Osteoblast (primary cell): ENCODE measurements around the gene FBXW11. TPM values are rescaled to one million over a fixed set of nuclear protein-coding genes. Genes with fewer than 3 reads are reported as not detected.

ENCODE experiments used
- DNase-seq: peaks from one replicate; pipeline ENCODE4 v3.0.0; 2011; ENCODE audit warnings: low spot score, mixed read lengths; ENCODE audit not compliant: insufficient read length; ENCODE audit errors: missing footprints
- H2AFZ ChIP-seq: 2 replicates; pipeline ENCODE4 v1.6.0; 2011; ENCODE audit warnings: mild to moderate bottlenecking, low read length
- H3K27ac ChIP-seq: 2 replicates; pipeline ENCODE4 v1.5.1; 2011; ENCODE audit warnings: mild to moderate bottlenecking, low read depth, low read length, moderate library complexity
- H3K27me3 ChIP-seq: 2 replicates; pipeline ENCODE4 v1.6.0; 2012; ENCODE audit warnings: mild to moderate bottlenecking, control low read depth, inconsistent platforms, low read length, moderate library complexity; ENCODE audit not compliant: insufficient read depth
- H3K36me3 ChIP-seq: 2 replicates; pipeline ENCODE4 v1.5.1; 2011; ENCODE audit warnings: mild to moderate bottlenecking, low read length, control low read depth, moderate library complexity; ENCODE audit not compliant: insufficient read depth
- H3K4me1 ChIP-seq: 2 replicates; pipeline ENCODE4 v1.5.1; 2011; ENCODE audit warnings: mild to moderate bottlenecking, low read length, control low read depth, moderate library complexity; ENCODE audit not compliant: insufficient read depth
- H3K4me2 ChIP-seq: 2 replicates; pipeline ENCODE4 v1.6.0; 2011; ENCODE audit warnings: mild to moderate bottlenecking, low read length; ENCODE audit not compliant: insufficient read depth
- H3K4me3 ChIP-seq: fragments of 200-600 bp; sonication (generic); 3 replicates; pipeline ENCODE4 v1.5.1; 2012; ENCODE audit warnings: mild to moderate bottlenecking, low read length, inconsistent platforms; ENCODE audit not compliant: insufficient read depth
- H3K79me2 ChIP-seq: 2 replicates; pipeline ENCODE4 v1.6.0; 2012; ENCODE audit warnings: mild to moderate bottlenecking, low read length, control low read depth, inconsistent platforms; ENCODE audit not compliant: insufficient read depth
- H3K9me3 ChIP-seq: 2 replicates; pipeline ENCODE4 v1.5.1; 2011; ENCODE audit warnings: low read depth, low read length, control low read depth
- H4K20me1 ChIP-seq: 2 replicates; pipeline ENCODE4 v1.6.0; 2012; ENCODE audit warnings: mild to moderate bottlenecking, low read length, control low read depth; ENCODE audit not compliant: insufficient read depth
- total RNA-seq: library from RNA; depleted of rRNA; stranded (reverse); fragments of >200 nt; gene quantifications from 2 replicates; pipeline ENCODE4 v1.2.3, GENCODE V29; 2012
- TF ChIP-seq, protein P1 (sequence below): IDR thresholded peaks from 2 replicates; pipeline ENCODE4 v1.5.1; 2011; ENCODE audit warnings: mild to moderate bottlenecking, low read depth, low read length, moderate library complexity; ENCODE audit errors: extremely low read depth

FBXW11 gene
- total RNA-seq, 1 donor: 76.7 TPM

DNA sequence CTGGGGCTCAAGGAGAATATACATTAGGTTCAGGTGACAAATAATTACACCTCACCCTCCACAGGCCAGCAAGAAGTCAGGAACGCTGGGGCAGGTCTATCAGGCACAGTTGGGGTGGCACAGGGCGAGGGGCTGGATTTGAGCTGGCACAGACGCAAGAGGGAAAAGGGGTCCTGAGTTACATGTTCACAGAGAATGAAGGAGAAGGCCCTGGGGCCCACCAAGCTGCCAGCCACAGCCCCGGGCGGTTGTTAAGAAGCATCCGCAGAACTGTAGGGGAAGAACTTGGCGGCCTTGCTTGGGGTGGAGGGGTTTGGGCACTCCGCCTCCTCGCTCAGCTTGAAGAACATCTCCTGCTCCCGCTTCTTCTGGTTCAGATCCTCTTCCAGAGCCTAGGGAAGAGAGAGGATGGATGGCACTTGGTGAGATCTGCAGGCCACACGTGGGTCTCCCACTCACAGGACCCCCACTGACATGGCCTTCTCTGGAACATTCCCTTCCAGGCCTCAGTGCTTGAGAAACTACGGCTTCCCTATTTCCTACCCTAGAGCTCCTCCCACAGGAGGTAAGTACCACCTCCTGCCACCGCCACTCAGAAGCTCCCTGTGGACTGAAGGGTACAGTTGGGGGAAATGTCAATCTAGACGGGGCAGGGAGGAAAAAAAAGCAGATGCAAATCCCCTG lies 38.3 kb upstream of the FBXW11 start:
- peaks cover 13% of the 10 kb centered on the region for H3K4me1 ChIP-seq
- H3K9me3 ChIP-seq: no peaks in the 10 kb centered on the region
- H3K27ac ChIP-seq: no peak overlapping the region
- H3K4me2 ChIP-seq: no peak overlapping the region
- H4K20me1 ChIP-seq: peaks cover 3% of the 10 kb centered on the region
- H2AFZ ChIP-seq: no peak overlapping the region
- H3K36me3 ChIP-seq: peaks cover 29% of the 10 kb centered on the region
- H3K79me2 ChIP-seq: no peaks in the 10 kb centered on the region
- H3K27me3 ChIP-seq: no peaks in the 10 kb centered on the region
- TF ChIP-seq, protein P1, sequence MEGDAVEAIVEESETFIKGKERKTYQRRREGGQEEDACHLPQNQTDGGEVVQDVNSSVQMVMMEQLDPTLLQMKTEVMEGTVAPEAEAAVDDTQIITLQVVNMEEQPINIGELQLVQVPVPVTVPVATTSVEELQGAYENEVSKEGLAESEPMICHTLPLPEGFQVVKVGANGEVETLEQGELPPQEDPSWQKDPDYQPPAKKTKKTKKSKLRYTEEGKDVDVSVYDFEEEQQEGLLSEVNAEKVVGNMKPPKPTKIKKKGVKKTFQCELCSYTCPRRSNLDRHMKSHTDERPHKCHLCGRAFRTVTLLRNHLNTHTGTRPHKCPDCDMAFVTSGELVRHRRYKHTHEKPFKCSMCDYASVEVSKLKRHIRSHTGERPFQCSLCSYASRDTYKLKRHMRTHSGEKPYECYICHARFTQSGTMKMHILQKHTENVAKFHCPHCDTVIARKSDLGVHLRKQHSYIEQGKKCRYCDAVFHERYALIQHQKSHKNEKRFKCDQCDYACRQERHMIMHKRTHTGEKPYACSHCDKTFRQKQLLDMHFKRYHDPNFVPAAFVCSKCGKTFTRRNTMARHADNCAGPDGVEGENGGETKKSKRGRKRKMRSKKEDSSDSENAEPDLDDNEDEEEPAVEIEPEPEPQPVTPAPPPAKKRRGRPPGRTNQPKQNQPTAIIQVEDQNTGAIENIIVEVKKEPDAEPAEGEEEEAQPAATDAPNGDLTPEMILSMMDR: no peak
- DNase-seq: peak; percentile 31
- H3K4me3 ChIP-seq: no peak overlapping the region

DNA sequence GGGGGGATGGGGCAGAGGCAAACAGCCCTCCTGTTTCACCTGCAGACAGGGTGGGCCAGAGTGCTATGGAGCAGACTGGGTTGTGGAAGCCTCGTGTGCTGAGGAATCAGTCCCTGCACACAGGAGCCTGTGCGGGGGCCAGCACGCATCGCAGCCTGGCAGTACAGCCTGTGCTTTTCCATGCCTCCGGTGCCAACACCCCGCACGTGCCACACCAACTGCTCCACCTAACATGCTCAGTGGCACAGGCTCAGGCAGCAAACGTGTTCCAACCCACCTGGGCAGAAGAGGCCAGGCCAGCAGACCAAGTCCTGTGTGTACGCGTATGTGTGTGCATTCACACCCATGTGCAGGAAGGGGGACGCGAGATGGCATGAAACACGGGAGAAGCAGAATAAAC lies 37.4 kb upstream of the FBXW11 start:
- TF ChIP-seq, protein P1: no peak
- H3K9me3 ChIP-seq: no peaks in the 10 kb centered on the region
- no peaks in the 10 kb centered on the region for H3K27me3 ChIP-seq
- peak; percentile 49 for DNase-seq
- H3K4me2 ChIP-seq: no peak overlapping the region
- no peak overlapping the region for H3K27ac ChIP-seq
- peaks cover 3% of the 10 kb centered on the region for H4K20me1 ChIP-seq
- H3K79me2 ChIP-seq: no peaks in the 10 kb centered on the region
- peaks cover 21% of the 10 kb centered on the region for H3K36me3 ChIP-seq
- no peak overlapping the region for H2AFZ ChIP-seq
- peaks cover 12% of the 10 kb centered on the region for H3K4me1 ChIP-seq
- no peak overlapping the region for H3K4me3 ChIP-seq

- peaks cover 3% of the 10 kb centered on the region for H4K20me1 ChIP-seq
- peaks cover 18% of the 10 kb centered on the region for H3K36me3 ChIP-seq
- no peak overlapping the region for H3K4me2 ChIP-seq
- no peak overlapping the region for H2AFZ ChIP-seq
- TF ChIP-seq, protein P1: no peak
- DNase-seq: no peak
- no peak overlapping the region for H3K27ac ChIP-seq
- H3K4me3 ChIP-seq: no peak overlapping the region
- no peaks in the 10 kb centered on the region for H3K27me3 ChIP-seq
- H3K9me3 ChIP-seq: no peaks in the 10 kb centered on the region
- no peaks in the 10 kb centered on the region for H3K79me2 ChIP-seq
- H3K4me1 ChIP-seq: peaks cover 6% of the 10 kb centered on the region
Observed at GRCh38 chr5:172042183-172042582, 35.7 kb upstream of the FBXW11 start.

- TF ChIP-seq, protein P1: no peak
- Histone ChIP-seq H3K36me3 (peaks cover under 1% of the 10 kb centered on the region), H3K27ac (no peak overlapping the region), H3K9me3 (no peaks in the 10 kb centered on the region), H3K79me2 (no peaks in the 10 kb centered on the region), H3K4me1 (peaks cover 6% of the 10 kb centered on the region), H2AFZ (no peak overlapping the region), H3K4me2 (no peak overlapping the region), H4K20me1 (peaks cover 3% of the 10 kb centered on the region), H3K4me3 (no peak overlapping the region), H3K27me3 (no peaks in the 10 kb centered on the region)
- DNase-seq: peak; percentile 41
Observed at GRCh38 chr5:172038167-172038566, 31.7 kb upstream of the FBXW11 start.
